Activated B cell treated with CpG ODN at 0.5 μM for 24 hours (primary cell): ENCODE data around the gene ACADL. TPM values are rescaled to one million over a fixed set of nuclear protein-coding genes. Genes with fewer than 3 reads are reported as not detected.
"Not testable (repeated sequence)": the region's sequence is repeated elsewhere in the genome, so short reads cannot be mapped to it uniquely, and the experiment has no call there.

ENCODE experiments used
- ATAC-seq: fragments of 200-7000 bp; cut with Tn5 transposase; one replicate; pipeline ENCODE4 v1.10.0; 2021; ENCODE audit warnings: low read depth, mild to moderate bottlenecking, moderate library complexity
- CTCF ChIA-PET: fragments of 350-600 bp; sonication (Branson Sonifier 250); formaldehyde crosslinking; loops from one replicate; lab custom pipeline; 2021; ENCODE audit warnings: antibody characterized with exemption; lab: Charles Lee
- POLR2A ChIA-PET: fragments of 350-600 bp; sonication (Branson Sonifier 250); formaldehyde crosslinking; loops from one replicate; lab custom pipeline; 2021; ENCODE audit warnings: antibody characterized with exemption; lab: Charles Lee
- DNase-seq: peaks from one replicate; pipeline ENCODE4 v3.0.0; 2022
- H3K27ac Mint-ChIP-seq: one replicate; pipeline ENCODE4 v1.8.0; 2020; ENCODE audit warnings: mixed read lengths
- H3K27me3 Mint-ChIP-seq: one replicate; pipeline ENCODE4 v1.8.0; 2021; ENCODE audit warnings: mixed read lengths
- H3K36me3 Mint-ChIP-seq: one replicate; pipeline ENCODE4 v1.8.0; 2021; ENCODE audit warnings: low read depth, mixed read lengths
- H3K4me1 Mint-ChIP-seq: one replicate; pipeline ENCODE4 v1.8.0; 2021; ENCODE audit warnings: mixed read lengths
- H3K4me3 Mint-ChIP-seq: one replicate; pipeline ENCODE4 v1.8.0; 2020; ENCODE audit warnings: mild to moderate bottlenecking, mixed read lengths
- H3K9me3 Mint-ChIP-seq: one replicate; pipeline ENCODE4 v1.8.0; 2020; ENCODE audit warnings: mixed read lengths
- intact Hi-C: fragments of 100-400 bp; cut with micrococcal nuclease; formaldehyde crosslinking; loops from one replicate; pipeline ENCODE4 v1.15.1; 2024
- total RNA-seq: library from RNA; stranded (reverse); gene quantifications from 2 replicates; pipeline ENCODE4 v1.2.3, GENCODE V29; 2022
- TF ChIP-seq, protein P1 (sequence below): fragments of 200-600 bp; IDR thresholded peaks from one replicate; pipeline ENCODE4 v1.8.0; 2022; ENCODE audit warnings: antibody characterized with exemption, mild to moderate bottlenecking

Gene ACADL
- total RNA-seq, 1 donor from 2014 or later: not detected

DNA sequence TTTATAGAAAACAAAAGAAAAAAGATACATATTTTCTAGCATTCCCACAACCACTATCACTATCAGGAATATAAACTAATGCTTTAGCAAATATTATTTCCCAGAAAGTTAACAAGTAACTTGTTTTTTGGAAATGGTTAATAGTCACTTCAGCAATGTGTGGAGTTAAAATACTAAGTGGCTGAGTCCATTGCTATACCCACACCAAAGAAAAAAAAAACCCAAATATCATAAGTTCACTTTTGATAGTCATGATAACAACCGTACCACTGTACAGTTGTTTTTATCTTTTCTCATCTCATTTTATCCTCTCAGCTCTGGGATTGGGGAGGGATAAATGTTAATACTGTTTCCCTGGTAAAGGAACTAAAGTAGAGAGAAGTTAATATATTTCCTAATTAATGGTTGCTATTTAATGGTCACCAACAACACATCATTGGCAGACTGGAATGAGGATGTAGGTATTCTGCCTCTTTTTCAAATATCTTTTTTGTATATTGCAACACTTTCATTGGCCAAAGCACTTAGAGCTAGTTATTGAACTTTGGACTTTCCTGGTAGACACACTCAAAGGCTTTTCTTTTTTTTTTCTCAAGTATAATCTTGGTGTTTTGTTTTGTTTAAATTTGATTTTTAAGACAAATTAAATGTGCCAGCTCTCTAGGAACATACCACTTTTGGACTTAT is 35.7 kb downstream of the ACADL start:
- Mint-ChIP-seq H3K4me3 (no peak overlapping the region), H3K36me3 (peaks cover 7% of the 10 kb centered on the region), H3K27ac (no peak overlapping the region), H3K27me3 (peaks cover 5% of the 10 kb centered on the region), H3K9me3 (peaks cover 17% of the 10 kb centered on the region), H3K4me1 (no peaks in the 10 kb centered on the region)
- CTCF ChIA-PET: interaction anchor here (1.3 kb wide), 1 partner anchor 213 kb away, joined by 3 read pairs; no protein-coding TSS in a partner anchor
- POLR2A ChIA-PET: no interaction called here
- TF ChIP-seq, protein P1, sequence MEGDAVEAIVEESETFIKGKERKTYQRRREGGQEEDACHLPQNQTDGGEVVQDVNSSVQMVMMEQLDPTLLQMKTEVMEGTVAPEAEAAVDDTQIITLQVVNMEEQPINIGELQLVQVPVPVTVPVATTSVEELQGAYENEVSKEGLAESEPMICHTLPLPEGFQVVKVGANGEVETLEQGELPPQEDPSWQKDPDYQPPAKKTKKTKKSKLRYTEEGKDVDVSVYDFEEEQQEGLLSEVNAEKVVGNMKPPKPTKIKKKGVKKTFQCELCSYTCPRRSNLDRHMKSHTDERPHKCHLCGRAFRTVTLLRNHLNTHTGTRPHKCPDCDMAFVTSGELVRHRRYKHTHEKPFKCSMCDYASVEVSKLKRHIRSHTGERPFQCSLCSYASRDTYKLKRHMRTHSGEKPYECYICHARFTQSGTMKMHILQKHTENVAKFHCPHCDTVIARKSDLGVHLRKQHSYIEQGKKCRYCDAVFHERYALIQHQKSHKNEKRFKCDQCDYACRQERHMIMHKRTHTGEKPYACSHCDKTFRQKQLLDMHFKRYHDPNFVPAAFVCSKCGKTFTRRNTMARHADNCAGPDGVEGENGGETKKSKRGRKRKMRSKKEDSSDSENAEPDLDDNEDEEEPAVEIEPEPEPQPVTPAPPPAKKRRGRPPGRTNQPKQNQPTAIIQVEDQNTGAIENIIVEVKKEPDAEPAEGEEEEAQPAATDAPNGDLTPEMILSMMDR: no peak
- DNase-seq (no peak), ATAC-seq (no peak)
- intact Hi-C loops: loop anchor here (10.0 kb wide), 2 partner anchors 615 to 1725 kb away; no protein-coding TSS in a partner anchor

DNA sequence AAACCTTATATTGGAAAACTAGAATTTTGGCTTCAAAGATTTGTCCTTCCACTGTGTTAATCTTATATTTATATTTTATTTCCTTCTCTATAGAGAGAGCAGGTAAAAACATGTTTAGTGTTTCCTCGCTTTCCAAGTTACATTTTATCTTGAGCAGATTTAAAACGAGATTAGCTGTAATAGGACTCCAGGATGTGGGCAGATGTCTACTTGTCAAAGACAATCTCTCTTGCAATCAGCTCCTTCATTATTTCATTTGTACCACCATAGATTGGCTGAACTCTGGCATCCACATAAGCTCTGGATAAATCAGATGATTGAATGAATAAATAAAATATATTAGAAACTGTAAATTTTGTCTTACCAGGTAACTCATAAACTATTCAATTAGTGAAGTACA is 36.5 kb downstream of the ACADL start:
- H3K36me3 Mint-ChIP-seq: peaks cover 7% of the 10 kb centered on the region
- ATAC-seq (no peak), DNase-seq (no peak)
- ChIA-PET CTCF (interaction anchor here (1.3 kb wide), 1 partner anchor 212 kb away, joined by 3 read pairs; no protein-coding TSS in a partner anchor), POLR2A (no interaction called here)
- H3K27me3 Mint-ChIP-seq: peaks cover 5% of the 10 kb centered on the region
- no peak overlapping the region for H3K4me3 Mint-ChIP-seq
- H3K4me1 Mint-ChIP-seq: no peaks in the 10 kb centered on the region
- intact Hi-C loops: no loop called here
- TF ChIP-seq, protein P1: no peak
- no peak overlapping the region for H3K27ac Mint-ChIP-seq
- H3K9me3 Mint-ChIP-seq: peaks cover 24% of the 10 kb centered on the region

DNA sequence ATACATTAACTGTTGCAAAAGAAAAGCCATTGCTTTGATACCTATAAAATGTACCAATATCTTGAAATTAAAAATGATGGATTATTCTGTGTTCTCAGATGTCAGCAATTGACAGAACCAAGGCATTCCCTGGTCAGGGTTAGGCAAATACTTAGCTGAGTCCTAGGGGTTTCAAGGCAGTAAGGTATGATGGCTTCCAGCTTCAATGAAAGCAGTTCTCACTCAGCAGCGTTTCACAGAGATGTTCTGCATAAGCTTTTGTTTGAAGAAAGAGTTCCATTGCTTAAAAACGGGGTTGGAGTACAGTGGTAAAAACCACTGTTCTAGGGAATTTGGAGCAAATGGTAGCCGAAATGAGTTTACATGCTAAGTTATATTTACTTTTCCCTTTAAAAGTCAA is 37.1 kb downstream of the ACADL start:
- intact Hi-C loops: no loop called here
- ChIA-PET CTCF (interaction anchor here (1.3 kb wide), 1 partner anchor 211 kb away, joined by 3 read pairs; no protein-coding TSS in a partner anchor), POLR2A (no interaction called here)
- H3K4me1 Mint-ChIP-seq: no peaks in the 10 kb centered on the region
- H3K36me3 Mint-ChIP-seq: peaks cover 7% of the 10 kb centered on the region
- H3K9me3 Mint-ChIP-seq: peaks cover 29% of the 10 kb centered on the region
- H3K27me3 Mint-ChIP-seq: peaks cover 5% of the 10 kb centered on the region
- no peak for ATAC-seq
- TF ChIP-seq, protein P1: no peak
- H3K4me3 Mint-ChIP-seq: no peak overlapping the region
- H3K27ac Mint-ChIP-seq: no peak overlapping the region
- DNase-seq: no peak

DNA sequence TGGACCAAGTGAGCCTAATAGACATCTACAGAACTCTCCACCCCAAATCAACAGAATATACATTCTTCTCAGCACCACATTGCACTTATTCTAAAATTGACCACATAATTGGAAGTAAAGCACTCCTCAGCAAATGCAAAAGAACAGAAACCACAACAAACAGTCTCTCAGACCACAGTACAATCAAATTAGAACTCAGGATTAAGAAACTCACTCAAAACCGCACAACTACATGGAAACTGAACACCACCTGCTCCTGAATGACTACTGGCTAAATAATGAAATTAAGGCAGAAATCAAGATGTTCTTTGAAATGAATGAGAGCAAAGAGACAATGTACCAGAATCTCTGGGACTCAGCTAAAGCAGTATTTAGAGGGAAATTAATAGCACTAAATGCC is 41.3 kb downstream of the ACADL start:
- H3K4me1 Mint-ChIP-seq, CTCF ChIA-PET, H3K27me3 Mint-ChIP-seq, ATAC-seq, H3K36me3 Mint-ChIP-seq, H3K4me3 Mint-ChIP-seq, POLR2A ChIA-PET, intact Hi-C loops, H3K27ac Mint-ChIP-seq, DNase-seq: not testable (repeated sequence)
- peaks cover 35% of the 10 kb centered on the region for H3K9me3 Mint-ChIP-seq

DNA sequence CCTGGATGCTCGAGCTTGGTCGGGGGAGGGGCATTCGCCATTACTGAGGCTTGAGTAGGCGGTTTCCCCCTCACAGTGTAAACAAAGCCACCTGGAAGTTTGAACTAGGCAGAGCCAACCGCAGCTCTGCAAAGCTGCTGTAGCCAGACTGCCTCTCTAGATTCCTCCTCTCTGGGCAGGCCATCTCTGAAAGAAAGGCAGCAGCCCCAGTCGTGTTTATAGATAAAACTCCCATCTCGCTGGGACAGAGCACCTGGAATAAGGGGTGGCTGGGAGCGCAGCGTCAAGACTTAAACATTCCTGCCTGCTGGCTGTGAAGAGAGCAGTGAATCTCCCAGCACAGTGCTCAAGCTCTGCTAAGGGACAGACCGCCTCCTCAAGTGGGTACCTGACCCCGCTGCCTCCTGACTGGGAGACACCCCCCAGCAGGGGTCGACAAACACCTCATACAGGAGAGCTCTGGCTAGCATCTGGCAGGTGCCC is 43.6 kb downstream of the ACADL start:
- CTCF ChIA-PET: interaction anchor here (1.4 kb wide), 1 partner anchor 203 kb away, joined by 3 read pairs; no protein-coding TSS in a partner anchor
- H3K36me3 Mint-ChIP-seq, intact Hi-C loops, H3K4me3 Mint-ChIP-seq, POLR2A ChIA-PET, H3K27ac Mint-ChIP-seq, H3K27me3 Mint-ChIP-seq, DNase-seq, ATAC-seq, H3K4me1 Mint-ChIP-seq: not testable (repeated sequence)
- peaks cover 38% of the 10 kb centered on the region for H3K9me3 Mint-ChIP-seq

DNA sequence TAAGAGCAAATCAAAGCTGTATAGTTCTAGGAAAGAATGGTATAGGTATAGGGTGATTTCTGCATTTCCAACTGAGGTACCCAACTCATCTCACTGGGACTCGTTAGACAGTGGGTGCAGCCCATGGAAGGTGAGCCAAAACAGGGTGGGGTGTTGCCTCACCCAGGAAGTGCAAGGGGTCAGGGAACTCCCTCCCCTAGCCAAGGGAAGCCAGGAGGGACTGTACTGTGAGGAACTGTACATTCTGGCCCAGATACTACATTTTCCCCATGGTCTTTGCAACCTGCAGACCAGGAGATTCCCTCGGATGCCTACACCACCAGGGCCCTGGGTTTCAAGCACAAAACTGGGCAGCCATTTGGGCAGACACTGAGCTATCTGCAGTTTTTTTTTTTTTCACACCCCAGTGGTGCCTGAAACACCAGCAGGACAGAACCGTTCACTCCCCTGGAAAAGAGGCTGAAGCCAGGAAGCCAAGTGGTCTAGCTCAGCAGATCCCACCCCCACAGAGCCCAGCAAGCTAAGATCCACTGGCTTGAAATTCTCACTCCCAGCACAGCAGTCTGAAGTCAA is 44.1 kb downstream of the ACADL start:
- POLR2A ChIA-PET, H3K4me3 Mint-ChIP-seq, DNase-seq, H3K4me1 Mint-ChIP-seq, H3K36me3 Mint-ChIP-seq, H3K27ac Mint-ChIP-seq, ATAC-seq, H3K27me3 Mint-ChIP-seq, intact Hi-C loops: not testable (repeated sequence)
- CTCF ChIA-PET: interaction anchor here (1.4 kb wide), 1 partner anchor 203 kb away, joined by 3 read pairs; no protein-coding TSS in a partner anchor
- H3K9me3 Mint-ChIP-seq: peaks cover 33% of the 10 kb centered on the region
